HepG2 (cell line): Measurements from ENCODE around the gene DCTN3. TPM values are rescaled to one million over a fixed set of nuclear protein-coding genes. Genes with fewer than 3 reads are reported as not detected.

Source experiments
- ARHGAP35 ChIP-seq: sonication (generic); formaldehyde crosslinking; IDR thresholded peaks from 2 replicates; pipeline ENCODE4 v1.9.0; 2022; ENCODE audit warnings: mild to moderate bottlenecking, inconsistent platforms, moderate library complexity, missing genetic modification reagents, borderline replicate concordance
- EZH2 ChIP-seq: conservative IDR thresholded peaks from 2 replicates; pipeline ENCODE4 v1.6.1; 2012; ENCODE audit warnings: mild to moderate bottlenecking, low read depth, low read length, moderate library complexity
- FOXK1 ChIP-seq: sonication (generic); formaldehyde crosslinking; IDR thresholded peaks from 2 replicates; pipeline ENCODE4 v1.4.0; 2020; ENCODE audit warnings: low read depth, missing genetic modification reagents, borderline replicate concordance
- JARID2 ChIP-seq: sonication (generic); formaldehyde crosslinking; IDR thresholded peaks from 2 replicates; pipeline ENCODE4 v1.8.1; 2023; ENCODE audit warnings: missing genetic modification reagents, inconsistent platforms; ENCODE audit not compliant: insufficient replicate concordance
- NFRKB ChIP-seq: fragments of 450-650 bp; IDR thresholded peaks from 2 replicates; pipeline ENCODE4 v1.6.1; 2017
- RARG ChIP-seq: sonication (generic); formaldehyde crosslinking; IDR thresholded peaks from 2 replicates; pipeline ENCODE4 v1.4.0; 2020; ENCODE audit warnings: low read depth, mild to moderate bottlenecking, missing genetic modification reagents
- SIN3A ChIP-seq: IDR thresholded peaks from 2 replicates; pipeline ENCODE4 v1.6.1; 2011; ENCODE audit warnings: low read depth, mild to moderate bottlenecking, control low read depth, low read length, borderline replicate concordance
- SRSF1 ChIP-seq: fragments of 200-400 bp; formaldehyde crosslinking; optimal IDR thresholded peaks from 2 replicates; pipeline ENCODE3; 2017; ENCODE audit warnings: mild to moderate bottlenecking, low read depth, low read length, moderate library complexity
- THAP11 ChIP-seq: IDR thresholded peaks from 2 replicates; pipeline ENCODE4 v1.6.1; 2016; ENCODE audit warnings: missing biosample characterization, missing genetic modification reagents
- ZNF282 ChIP-seq: fragments of 450-650 bp; IDR thresholded peaks from 2 replicates; pipeline ENCODE4 v1.6.1; 2018; ENCODE audit not compliant: partially characterized antibody
- ZNF652 ChIP-seq: IDR thresholded peaks from 2 replicates; pipeline ENCODE4 v1.6.1; 2016; ENCODE audit warnings: low read depth, borderline replicate concordance
- polyA plus RNA-seq, 8 experiments: library from polyadenylated mRNA; depleted of rRNA in 3 of 8; stranded (reverse) in 7 of 8; unstranded in 1 of 8; fragments of >200 nt; fragmentation: Illumina TruSeq in 4 of 8; extraction: Trizol in 4 of 8; gene quantifications; 2 replicates each; pipeline versions ENCODE4 v1.2.1 to v1.2.3, GENCODE V29; 2011 to 2016; ENCODE audit warnings: low read depth in 4 of 8, missing spikeins in 1 of 8, mixed read lengths in 1 of 8; ENCODE audit not compliant: insufficient read depth in 1 of 8
- total RNA-seq, 5 experiments: library from RNA; depleted of rRNA; stranded (reverse); fragments of >200 nt; fragmentation: Illumina TruSeq; extraction: Trizol; gene quantifications; 2 replicates each; pipeline ENCODE4 v1.2.3, GENCODE V29; 2016; ENCODE audit warnings: low read depth in 1 of 5
- TF ChIP-seq, protein P1 (sequence below): sonication (generic); formaldehyde crosslinking; IDR thresholded peaks from 2 replicates; pipeline ENCODE4 v1.4.0; 2020; ENCODE audit warnings: missing genetic modification reagents
- TF ChIP-seq, protein P2 (sequence below): sonication (generic); formaldehyde crosslinking; IDR thresholded peaks from 2 replicates; pipeline ENCODE4 v1.5.1; 2020; ENCODE audit warnings: mild to moderate bottlenecking, missing genetic modification reagents

The DCTN3 gene
- total and polyA plus RNA-seq, 2 of the 13 experiments (the other 11 are each of a cell fraction or from before 2014, with no cell fraction given): 27.4 to 34.5 TPM

DNA sequence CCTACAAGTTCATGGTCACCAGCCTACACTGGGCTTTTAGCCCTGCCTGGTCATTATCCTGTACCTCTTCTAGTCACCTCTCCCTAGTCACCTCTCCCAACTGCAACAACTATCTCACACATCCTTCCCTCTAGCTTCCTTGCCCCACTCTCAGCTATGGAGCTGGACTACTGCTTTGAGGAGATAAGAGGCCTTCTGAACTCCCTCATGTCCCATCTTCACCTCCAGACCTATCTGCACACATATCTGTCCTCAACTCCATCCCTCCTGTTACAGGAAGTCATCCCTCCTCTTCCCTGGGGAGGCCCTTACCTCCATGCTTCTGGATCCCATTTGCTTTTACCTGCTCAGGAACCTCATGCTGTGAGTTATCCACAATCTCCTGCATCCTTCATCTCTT, 14.1 kb downstream of the DCTN3 start (continued):
- TF ChIP-seq, protein P1, sequence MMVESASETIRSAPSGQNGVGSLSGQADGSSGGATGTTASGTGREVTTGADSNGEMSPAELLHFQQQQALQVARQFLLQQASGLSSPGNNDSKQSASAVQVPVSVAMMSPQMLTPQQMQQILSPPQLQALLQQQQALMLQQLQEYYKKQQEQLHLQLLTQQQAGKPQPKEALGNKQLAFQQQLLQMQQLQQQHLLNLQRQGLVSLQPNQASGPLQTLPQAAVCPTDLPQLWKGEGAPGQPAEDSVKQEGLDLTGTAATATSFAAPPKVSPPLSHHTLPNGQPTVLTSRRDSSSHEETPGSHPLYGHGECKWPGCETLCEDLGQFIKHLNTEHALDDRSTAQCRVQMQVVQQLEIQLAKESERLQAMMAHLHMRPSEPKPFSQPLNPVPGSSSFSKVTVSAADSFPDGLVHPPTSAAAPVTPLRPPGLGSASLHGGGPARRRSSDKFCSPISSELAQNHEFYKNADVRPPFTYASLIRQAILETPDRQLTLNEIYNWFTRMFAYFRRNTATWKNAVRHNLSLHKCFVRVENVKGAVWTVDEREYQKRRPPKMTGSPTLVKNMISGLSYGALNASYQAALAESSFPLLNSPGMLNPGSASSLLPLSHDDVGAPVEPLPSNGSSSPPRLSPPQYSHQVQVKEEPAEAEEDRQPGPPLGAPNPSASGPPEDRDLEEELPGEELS (CRISPR knock-in tag): no peak
- no peak for TF ChIP-seq JARID2 (CRISPR knock-in tag)
- no peak for TF ChIP-seq SIN3A
- TF ChIP-seq ZNF652 (CRISPR knock-in tag): no peak
- TF ChIP-seq ARHGAP35 (CRISPR knock-in tag): no peak
- no peak for TF ChIP-seq FOXK1 (CRISPR knock-in tag)
- TF ChIP-seq THAP11 (CRISPR knock-in tag): no peak
- TF ChIP-seq EZH2: no peak
- no peak for TF ChIP-seq NFRKB
- TF ChIP-seq, protein P2, sequence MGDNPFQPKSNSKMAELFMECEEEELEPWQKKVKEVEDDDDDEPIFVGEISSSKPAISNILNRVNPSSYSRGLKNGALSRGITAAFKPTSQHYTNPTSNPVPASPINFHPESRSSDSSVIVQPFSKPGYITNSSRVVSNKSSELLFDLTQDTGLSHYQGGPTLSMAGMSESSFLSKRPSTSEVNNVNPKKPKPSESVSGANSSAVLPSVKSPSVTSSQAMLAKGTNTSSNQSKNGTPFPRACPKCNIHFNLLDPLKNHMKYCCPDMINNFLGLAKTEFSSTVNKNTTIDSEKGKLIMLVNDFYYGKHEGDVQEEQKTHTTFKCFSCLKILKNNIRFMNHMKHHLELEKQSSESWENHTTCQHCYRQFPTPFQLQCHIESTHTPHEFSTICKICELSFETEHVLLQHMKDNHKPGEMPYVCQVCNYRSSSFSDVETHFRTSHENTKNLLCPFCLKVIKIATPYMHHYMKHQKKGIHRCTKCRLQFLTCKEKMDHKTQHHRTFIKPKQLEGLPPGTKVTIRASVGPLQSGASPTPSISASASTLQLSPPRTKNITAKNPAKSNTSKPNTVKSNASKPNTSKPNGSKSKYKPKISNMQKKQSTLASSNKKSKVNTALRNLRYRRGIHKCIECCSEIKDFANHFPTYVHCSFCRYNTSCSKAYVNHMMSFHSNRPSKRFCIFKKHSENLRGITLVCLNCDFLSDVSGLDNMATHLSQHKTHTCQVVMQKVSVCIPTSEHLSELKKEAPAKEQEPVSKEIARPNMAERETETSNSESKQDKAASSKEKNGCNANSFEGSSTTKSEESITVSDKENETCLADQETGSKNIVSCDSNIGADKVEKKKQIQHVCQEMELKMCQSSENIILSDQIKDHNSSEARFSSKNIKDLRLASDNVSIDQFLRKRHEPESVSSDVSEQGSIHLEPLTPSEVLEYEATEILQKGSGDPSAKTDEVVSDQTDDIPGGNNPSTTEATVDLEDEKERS (CRISPR knock-in tag): no peak
- no peak for TF ChIP-seq ZNF282
- TF ChIP-seq RARG (CRISPR knock-in tag): no peak
- TF ChIP-seq SRSF1: no peak
- TF ChIP-seq, all 625 proteins: peak for 0
